HG02571 (cell line): ENCODE measurements around the gene TSFM.
"Not testable (repeated sequence)": the region's sequence is repeated elsewhere in the genome, so short reads cannot be mapped to it uniquely, and the experiment has no call there.

ENCODE experiments used
- ATAC-seq: cut with Tn5 transposase; IDR thresholded peaks from one replicate; pipeline ENCODE4 v1.9.1; 2021; ENCODE audit warnings: mild to moderate bottlenecking, moderate library complexity; ENCODE audit not compliant: unreplicated experiment

The TSFM gene

DNA sequence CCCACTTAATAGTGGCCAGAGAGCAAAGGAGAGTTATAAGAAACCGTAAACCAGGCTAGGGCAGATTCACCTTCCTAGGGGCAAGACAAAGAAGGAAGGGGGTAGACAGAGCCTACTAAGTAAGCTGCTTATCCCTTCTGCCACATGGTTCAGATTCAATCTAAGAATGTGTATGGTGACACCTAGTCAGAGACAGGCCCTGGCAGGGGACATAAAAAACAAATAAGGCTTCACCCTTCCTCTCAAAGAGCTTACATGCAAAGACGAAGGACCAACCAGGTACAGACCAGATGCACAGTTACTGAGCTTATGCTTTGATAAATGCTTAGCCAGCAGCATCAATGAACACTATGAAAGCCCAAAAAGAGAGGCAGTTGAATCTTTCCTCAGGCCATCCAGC, 20.1 kb upstream of the TSFM start:
- ATAC-seq: no peak

DNA sequence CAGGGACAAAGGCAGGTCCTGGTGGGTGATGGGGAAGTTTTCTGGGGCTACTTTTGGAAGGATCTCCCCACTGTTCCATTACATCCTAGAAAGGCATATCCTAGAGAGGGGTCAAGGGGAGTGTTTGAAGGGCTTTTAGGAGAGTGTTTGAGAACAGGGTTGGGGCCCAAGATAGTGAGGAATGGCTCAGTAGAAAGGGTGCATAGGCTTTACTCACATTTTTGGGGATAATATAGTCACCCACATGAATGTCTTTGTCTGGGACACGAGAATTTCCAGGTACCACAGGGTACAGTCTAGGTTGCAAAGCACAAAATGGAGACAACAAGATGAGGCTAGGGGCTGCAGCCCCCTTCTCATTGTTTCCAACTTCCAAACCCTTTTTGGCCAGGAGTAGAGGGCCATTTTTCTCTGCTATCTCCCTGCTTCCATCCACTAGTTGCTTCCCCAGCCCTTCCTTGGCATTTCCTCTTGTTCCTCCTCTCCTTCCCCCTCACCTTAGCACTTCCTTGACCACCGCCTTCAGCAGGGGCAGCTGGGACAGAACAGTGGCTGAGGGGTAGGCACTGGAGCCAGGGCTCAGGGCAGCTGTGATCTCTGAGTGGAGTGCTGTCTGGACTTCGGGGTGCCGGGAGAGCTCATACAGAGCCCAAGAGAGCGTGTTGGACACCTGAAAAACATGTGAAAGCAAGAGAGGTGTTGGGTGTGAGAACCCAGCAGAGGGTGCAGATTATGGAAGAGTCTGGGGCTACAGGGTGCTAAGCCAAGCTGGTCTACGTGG, 18.5 kb upstream of the TSFM start:
- ATAC-seq: no peak

GRCh38 chr12:57764662-57765002, 18.0 kb upstream of the TSFM start:
- ATAC-seq: no peak

- peak; percentile 57 for ATAC-seq
These were observed 17.4 kb upstream of the TSFM start for GRCh38 chr12:57765003-57765697.

- no peak for ATAC-seq
These were observed 16.7 kb upstream of the TSFM start for GRCh38 chr12:57765698-57766463.

- ATAC-seq: no peak
These were observed 15.9 kb upstream of the TSFM start, which contains the start of gene CYP27B1 for GRCh38 chr12:57766464-57767304. Gene CYP27B1 (minus strand): TSS chr12:57767078. CDS start chr12:57767041, 37 bp downstream.

- ATAC-seq: no peak
These were observed 15.3 kb upstream of the TSFM start for GRCh38 chr12:57767305-57767698.

GRCh38 chr12:57767876-57768275, 14.7 kb upstream of the TSFM start:
- no peak for ATAC-seq

- ATAC-seq: no peak
These were observed 13.0 kb upstream of the TSFM start for GRCh38 chr12:57769594-57769993.

- no peak for ATAC-seq
These were observed 11.9 kb upstream of the TSFM start for GRCh38 chr12:57770734-57771133.

- peak; percentile 59 for ATAC-seq
These were observed 11.2 kb upstream of the TSFM start for GRCh38 chr12:57771236-57771872.

- peak; percentile 79 for ATAC-seq
These were observed 10.6 kb upstream of the TSFM start, which contains the start of gene METTL1 for GRCh38 chr12:57771873-57772428. Gene METTL1 (minus strand): TSS chr12:57772105. CDS start chr12:57772083, 22 bp downstream.

DNA sequence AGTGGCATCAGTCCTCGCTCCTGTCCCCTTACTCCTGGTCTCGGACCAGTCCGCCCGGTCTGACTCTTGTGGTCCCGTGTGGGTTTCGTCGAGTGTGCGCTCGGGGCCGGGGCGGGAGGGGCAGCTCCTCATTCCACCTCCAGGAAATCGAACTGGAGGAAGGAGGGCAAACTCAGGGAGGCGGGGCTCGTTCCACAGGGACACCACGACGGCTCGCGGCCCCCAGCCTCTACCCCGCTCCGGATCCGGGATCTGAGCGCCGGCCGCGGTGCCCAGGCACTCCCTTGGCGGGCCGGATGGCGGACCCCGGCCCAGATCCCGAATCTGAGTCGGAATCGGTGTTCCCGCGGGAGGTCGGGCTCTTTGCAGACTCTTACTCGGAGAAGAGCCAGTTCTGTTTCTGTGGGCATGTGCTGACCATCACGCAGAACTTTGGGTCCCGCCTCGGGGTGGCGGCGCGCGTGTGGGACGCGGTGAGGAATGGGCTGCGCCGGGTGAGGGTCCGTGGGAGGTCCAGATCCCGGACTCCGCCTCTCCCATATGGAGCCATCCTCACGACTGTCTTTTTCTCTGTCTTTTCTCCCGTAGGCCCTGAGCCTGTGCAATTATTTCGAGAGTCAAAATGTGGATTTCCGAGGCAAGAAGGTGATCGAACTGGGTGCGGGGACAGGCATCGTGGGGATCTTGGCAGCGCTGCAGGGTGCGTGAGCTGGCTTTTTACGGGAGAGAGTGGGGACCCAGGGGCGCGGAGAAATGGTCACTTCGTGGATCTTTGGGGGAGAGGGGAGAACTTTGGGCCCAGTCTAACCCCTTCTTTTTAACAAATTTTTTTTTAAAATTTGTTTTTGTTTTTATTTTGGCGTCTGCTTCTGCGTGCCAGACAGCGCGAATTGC, 9.9 kb upstream of the TSFM start, which contains the start of gene EEF1AKMT3:
Gene EEF1AKMT3 (plus strand): TSS at position 186 of the 894 bp plus-strand sequence. CDS start 111 bp downstream, at position 297.
- no peak for ATAC-seq

- ATAC-seq: not testable (repeated sequence)
These were observed 8.0 kb upstream of the TSFM start for GRCh38 chr12:57774634-57775033.

GRCh38 chr12:57775044-57775443, 7.5 kb upstream of the TSFM start:
- ATAC-seq: no peak

DNA sequence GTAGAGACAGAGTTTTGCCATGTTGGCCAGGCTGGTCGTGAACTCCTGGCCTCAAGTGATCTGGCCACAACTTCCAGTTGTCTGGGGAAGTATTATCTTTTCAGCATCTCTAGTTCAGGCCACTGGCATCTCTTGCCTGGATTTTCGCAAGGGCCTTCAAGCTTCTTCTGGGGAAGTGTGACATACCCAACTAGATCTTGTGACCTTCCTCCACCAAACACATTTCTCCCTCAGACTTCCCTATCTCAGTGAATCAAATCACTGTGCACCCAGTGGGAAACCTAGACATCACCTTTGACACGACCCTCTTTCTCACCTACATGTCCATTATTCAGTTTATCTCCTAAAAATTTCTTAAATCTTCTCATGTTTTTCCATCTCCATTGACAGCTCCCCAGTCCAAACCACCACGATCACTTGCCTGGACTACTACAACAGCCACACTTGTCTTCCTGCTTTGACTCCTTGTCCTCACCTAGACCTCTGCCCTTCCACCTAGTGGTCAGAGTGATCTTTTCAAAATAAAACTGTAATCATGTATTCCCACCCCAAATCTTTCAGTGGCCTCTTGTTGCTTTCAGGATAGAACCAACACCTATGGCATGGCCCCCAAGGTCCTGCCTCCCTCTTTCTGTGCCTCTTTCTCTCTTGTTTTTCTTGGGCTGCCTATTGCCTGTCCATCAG, 6.9 kb upstream of the TSFM start:
- ATAC-seq: no peak

GRCh38 chr12:57776247-57776587, 6.4 kb upstream of the TSFM start:
- ATAC-seq: no peak

DNA sequence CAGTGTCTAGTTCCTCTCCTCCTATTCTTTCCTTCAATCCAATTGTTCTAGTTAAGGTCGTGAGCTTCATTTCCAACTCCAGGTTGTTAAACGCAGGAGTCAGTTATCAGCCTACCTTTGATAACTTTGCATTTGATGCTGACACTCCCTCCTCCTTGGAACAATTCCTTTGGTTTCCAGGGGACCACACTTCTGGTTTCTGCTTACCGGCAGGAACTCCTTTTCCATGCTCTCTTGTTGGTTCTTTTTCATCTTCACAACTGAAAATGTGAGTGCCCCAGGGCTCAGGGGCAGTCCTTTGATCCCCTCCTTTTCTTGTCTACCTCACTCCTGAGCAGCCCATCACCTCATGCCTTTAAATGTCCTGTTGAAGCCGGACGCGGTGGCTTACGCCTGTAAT, 5.2 kb upstream of the TSFM start:
- no peak for ATAC-seq
